ENCODE measurements around the gene ORAI3. TPM values are rescaled to one million over a fixed set of nuclear protein-coding genes. Genes with fewer than 3 reads are reported as not detected.

ORAI3 gene
- total RNA-seq, 4 donors from 2014 or later = 10.3 to 15.6 (median 12.5) TPM

DNA sequence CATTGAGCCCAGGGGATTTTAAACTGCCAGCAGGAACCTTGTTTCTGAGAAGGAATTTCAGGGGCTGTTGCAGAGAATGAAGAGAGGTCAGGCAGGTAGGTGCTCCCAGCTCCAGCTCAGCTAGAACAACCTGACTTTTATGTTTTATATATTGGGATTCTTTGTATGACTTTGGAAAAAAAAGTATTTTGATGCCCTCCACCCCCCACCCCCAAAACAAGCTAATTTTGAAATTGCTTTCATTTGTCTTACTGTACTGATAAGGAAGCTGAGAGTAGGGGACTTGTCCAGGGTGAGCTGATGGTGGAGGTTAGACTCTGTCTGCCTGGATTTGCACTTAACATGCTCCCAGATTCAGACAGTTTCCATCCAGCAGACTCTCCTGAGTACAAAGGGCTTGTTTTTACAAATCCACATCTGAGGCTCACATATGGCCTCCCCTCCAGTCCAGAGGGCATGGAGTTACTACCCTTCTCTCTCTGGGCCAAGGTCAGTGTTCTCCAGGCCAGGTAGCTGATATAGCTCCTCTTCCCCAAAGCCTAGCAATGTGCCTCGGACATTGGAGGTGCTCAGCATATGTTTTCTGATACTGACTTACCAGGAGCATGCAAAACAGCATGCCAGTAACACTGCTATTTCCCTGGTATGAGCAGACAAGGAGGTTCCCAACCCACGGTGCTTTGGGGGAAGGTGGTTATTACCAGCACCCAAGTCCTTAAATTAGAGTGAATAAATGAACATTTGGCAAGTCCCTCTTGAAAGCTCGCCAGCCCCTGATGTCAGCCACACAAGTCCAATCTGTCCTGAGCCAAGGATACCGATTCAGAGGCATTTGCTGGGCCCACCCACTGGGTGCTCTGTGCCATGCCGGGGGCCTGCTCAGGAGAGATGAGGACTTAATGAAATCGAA lies 50.2 kb downstream of the ORAI3 start:
- Histone ChIP-seq H3K36me3 (no peaks in the 10 kb centered on the region), H3K4me1 (peaks cover 0 to 12% of the 10 kb centered on the region in 2 donors), H3K27me3 (peaks cover 0 to 8% (median 3%) of the 10 kb centered on the region in 3 donors), H3K27ac (no peak overlapping the region), H3K4me3 (no peak overlapping the region), H3K9me3 (no peaks in the 10 kb centered on the region)
- ATAC-seq (no peak), DNase-seq (no peak)
- in situ Hi-C loops (cut with MboI; ENCODE audit: low sequenced_read_pairs in 4 of 4) (loop anchor here in 3 of 4 donors (25.0 kb wide), 4 partner anchors 88 to 863 kb away; partner anchors contain the start of genes ZNF267 (in 3 of the 3), COX6A2 (in 1 of the 3), PRSS36 (in 1 of the 3) and PRSS53 (in 1 of the 3)), intact Hi-C loops (cut with DNase I; ENCODE audit: low total_unique reads) (no loop called here)
- TF ChIP-seq POLR2A (IDR thresholded peaks at IDR 0.05) = no peak
- TF ChIP-seq, protein P1, sequence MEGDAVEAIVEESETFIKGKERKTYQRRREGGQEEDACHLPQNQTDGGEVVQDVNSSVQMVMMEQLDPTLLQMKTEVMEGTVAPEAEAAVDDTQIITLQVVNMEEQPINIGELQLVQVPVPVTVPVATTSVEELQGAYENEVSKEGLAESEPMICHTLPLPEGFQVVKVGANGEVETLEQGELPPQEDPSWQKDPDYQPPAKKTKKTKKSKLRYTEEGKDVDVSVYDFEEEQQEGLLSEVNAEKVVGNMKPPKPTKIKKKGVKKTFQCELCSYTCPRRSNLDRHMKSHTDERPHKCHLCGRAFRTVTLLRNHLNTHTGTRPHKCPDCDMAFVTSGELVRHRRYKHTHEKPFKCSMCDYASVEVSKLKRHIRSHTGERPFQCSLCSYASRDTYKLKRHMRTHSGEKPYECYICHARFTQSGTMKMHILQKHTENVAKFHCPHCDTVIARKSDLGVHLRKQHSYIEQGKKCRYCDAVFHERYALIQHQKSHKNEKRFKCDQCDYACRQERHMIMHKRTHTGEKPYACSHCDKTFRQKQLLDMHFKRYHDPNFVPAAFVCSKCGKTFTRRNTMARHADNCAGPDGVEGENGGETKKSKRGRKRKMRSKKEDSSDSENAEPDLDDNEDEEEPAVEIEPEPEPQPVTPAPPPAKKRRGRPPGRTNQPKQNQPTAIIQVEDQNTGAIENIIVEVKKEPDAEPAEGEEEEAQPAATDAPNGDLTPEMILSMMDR (IDR thresholded peaks at IDR 0.05 in 4 of 5, conservative IDR thresholded peaks at IDR 0.05 in 1 of 5) = no peak

DNA sequence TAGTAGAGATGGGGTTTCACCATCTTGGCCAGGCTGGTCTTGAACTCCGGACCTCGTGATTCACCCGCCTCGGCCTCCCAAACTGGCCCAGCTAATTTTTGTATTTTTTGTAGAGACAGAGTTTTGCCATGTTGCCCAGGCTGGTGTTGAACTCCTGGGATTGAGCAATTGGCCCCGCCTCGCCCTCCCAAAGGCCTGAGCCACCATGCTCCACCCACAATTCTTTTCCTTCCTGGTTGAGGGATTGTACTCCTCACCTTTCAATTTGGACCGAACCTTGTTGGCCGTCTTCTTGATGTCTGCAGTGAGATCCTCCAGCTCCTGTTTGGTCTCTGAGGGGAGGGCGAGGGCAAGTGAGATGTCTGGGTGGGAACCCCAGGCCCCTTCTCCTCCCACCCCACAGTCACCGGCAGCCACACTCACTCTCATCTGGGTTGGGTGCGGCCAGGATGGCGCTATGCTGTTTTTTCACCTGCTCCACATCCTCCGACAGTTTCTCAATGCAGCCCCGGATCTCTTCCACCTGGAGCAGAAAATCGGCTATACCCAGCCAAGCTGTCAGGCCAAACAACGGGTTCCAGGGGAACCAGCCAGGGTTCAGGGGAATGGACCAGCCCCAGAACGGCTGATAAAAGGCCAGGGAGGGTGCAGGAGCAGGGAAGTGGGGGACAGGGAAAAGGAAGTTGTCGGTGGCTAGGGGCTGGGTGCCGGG lies 52.0 kb downstream of the ORAI3 start:
- TF ChIP-seq, protein P1 (IDR thresholded peaks at IDR 0.05 in 4 of 5, conservative IDR thresholded peaks at IDR 0.05 in 1 of 5) = no peak
- TF ChIP-seq POLR2A (IDR thresholded peaks at IDR 0.05) = no peak
- peaks cover 0 to 12% of the 10 kb centered on the region in 2 donors for H3K4me1 ChIP-seq
- H3K27me3 ChIP-seq = peaks cover 0 to 8% (median 3%) of the 10 kb centered on the region in 3 donors
- no peak overlapping the region for H3K27ac ChIP-seq
- H3K9me3 ChIP-seq = no peaks in the 10 kb centered on the region
- DNase-seq (no peak), ATAC-seq (no peak)
- in situ Hi-C loops (cut with MboI; ENCODE audit: low sequenced_read_pairs in 4 of 4) = loop anchor here in 2 of 4 donors (25.0 kb wide), 2 partner anchors 161 to 861 kb away; partner anchors contain the start of genes PRSS36 (in 1 of the 2) and ZNF267 (in 1 of the 2)
- no peaks in the 10 kb centered on the region for H3K36me3 ChIP-seq
- no peak overlapping the region for H3K4me3 ChIP-seq
- intact Hi-C loops (cut with DNase I; ENCODE audit: low total_unique reads) = no loop called here

DNA sequence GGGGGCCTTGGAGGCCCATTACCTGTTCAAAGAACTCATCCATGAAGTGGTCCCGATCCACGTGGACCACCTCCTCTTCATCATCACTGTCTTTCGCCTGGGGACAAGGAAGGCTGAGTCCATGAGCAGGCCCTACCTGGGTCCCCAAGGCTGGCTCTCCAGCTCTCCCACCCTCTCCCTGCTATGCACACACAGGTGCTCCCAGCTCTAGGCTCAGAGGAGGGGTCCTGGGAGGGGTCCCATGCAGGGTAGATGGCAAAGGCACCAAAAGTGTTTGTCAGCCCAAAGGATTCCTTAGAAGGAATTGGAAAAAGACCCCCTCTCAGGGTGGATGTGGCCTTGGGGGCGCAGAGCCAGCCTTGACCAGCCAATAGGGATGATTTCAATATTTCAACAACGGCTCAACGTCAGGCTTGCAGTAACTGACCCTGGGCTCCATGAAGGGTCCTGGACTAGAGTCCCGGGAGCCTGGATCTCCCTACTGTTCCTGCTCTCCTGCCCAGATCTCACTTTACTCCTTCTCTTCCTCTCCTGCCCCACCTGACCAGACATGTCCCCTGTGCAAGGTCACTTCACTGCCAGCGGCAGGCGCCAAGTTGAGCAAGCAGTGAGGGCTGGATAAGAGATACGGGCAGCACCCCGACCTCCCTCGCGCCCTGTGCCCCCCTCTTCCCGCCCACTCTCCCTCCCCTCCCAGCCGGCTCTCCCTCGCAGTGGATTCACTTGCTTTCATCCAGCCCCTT lies 52.8 kb downstream of the ORAI3 start:
- intact Hi-C loops (cut with DNase I; ENCODE audit: low total_unique reads) = no loop called here

More for the DNA sequence above, 52.8 kb downstream of the ORAI3 start:
- Histone ChIP-seq H3K4me3 (no peak overlapping the region), H3K27me3 (peaks cover 0 to 2% (median 0%) of the 10 kb centered on the region in 3 donors), H3K9me3 (no peaks in the 10 kb centered on the region), H3K27ac (no peak overlapping the region), H3K4me1 (peaks cover 0 to 8% of the 10 kb centered on the region in 2 donors), H3K36me3 (no peaks in the 10 kb centered on the region)
- ATAC-seq (no peak), DNase-seq (no peak)
- TF ChIP-seq POLR2A (IDR thresholded peaks at IDR 0.05) = no peak
- TF ChIP-seq, protein P1 (IDR thresholded peaks at IDR 0.05 in 4 of 5, conservative IDR thresholded peaks at IDR 0.05 in 1 of 5) = no peak
- in situ Hi-C loops (cut with MboI; ENCODE audit: low sequenced_read_pairs in 4 of 4) = loop anchor here in 2 of 4 donors (25.0 kb wide), 2 partner anchors 161 to 861 kb away; partner anchors contain the start of genes PRSS36 (in 1 of the 2) and ZNF267 (in 1 of the 2)

All from gastrocnemius medialis (tissue), 4 donors.